HL-60 (cell line): ENCODE measurements around the gene TCFL5.

ENCODE experiments used
- CTCF ChIP-seq: IDR thresholded peaks from one replicate; pipeline ENCODE4 v1.5.1; 2011; ENCODE audit warnings: low read length, control low read depth, inconsistent platforms; ENCODE audit not compliant: insufficient read depth
- GABPA ChIP-seq: IDR thresholded peaks from 2 replicates; pipeline ENCODE4 v1.6.1; 2012; ENCODE audit warnings: low read depth
- POLR2AphosphoS5 ChIP-seq: IDR thresholded peaks from 2 replicates; pipeline ENCODE4 v1.6.1; 2012; ENCODE audit warnings: low read depth
- SPI1 ChIP-seq: IDR thresholded peaks from 2 replicates; pipeline ENCODE4 v1.6.1; 2012; ENCODE audit warnings: low read depth, mild to moderate bottlenecking, borderline replicate concordance

- TF ChIP-seq CTCF (no peak), GABPA (no peak), POLR2AphosphoS5 (no peak), SPI1 (no peak)
Measured at GRCh38 chr20:62802026-62802712, 59.5 kb downstream of the TCFL5 start.
